Vagina (tissue), 2 donors: ENCODE measurements around the gene ELMO1. TPM values are rescaled to one million over a fixed set of nuclear protein-coding genes. Genes with fewer than 3 reads are reported as not detected.

Experiments
- DNase-seq, 2 donors: peaks; one replicate each; pipeline ENCODE4 v3.0.0-alpha.2; 2017; ENCODE audit errors: extremely low spot score in 2 of 2
- H3K27ac ChIP-seq: fragments of 200-600 bp; sonication (generic); one replicate; pipeline ENCODE4 v1.5.1; 2019
- H3K27me3 ChIP-seq: fragments of 200-600 bp; sonication (generic); one replicate; pipeline ENCODE4 v1.5.1; 2019
- H3K36me3 ChIP-seq, 2 donors: fragments of 200-600 bp; sonication (generic); one replicate each; pipeline ENCODE4 v1.5.1; 2017 to 2019
- H3K4me1 ChIP-seq: fragments of 200-600 bp; sonication (generic); one replicate; pipeline ENCODE4 v1.5.1; 2019
- H3K4me3 ChIP-seq, 2 donors: fragments of 200-600 bp; sonication (generic); 1 replicate in 1 of 2; 2 replicates in 1 of 2; pipeline ENCODE4 v1.5.1; 2016 to 2019
- H3K9me3 ChIP-seq: fragments of 200-600 bp; sonication (generic); one replicate; pipeline ENCODE4 v1.5.1; 2019
- CTCF ChIP-seq, 3 experiments: fragments of 450-650 bp in 2 of 3; fragments of 200-600 bp in 1 of 3; sonication (generic) in 1 of 3; IDR thresholded peaks; one replicate each; pipeline ENCODE4 v1.5.1; 2017 to 2019; ENCODE audit warnings: antibody characterized with exemption in 3 of 3, mild to moderate bottlenecking in 2 of 3, moderate library complexity in 2 of 3
- POLR2A ChIP-seq, 2 donors: fragments of 450-650 bp; IDR thresholded peaks; one replicate each; pipeline ENCODE4 v1.6.1; 2017; ENCODE audit warnings: antibody characterized with exemption in 2 of 2, mild to moderate bottlenecking in 2 of 2, moderate library complexity in 2 of 2
- POLR2AphosphoS5 ChIP-seq, 2 donors: sonication (generic); formaldehyde crosslinking; IDR thresholded peaks; one replicate each; pipeline ENCODE4 v1.9.0; 2017; ENCODE audit warnings: antibody characterized with exemption in 2 of 2, mild to moderate bottlenecking in 2 of 2, low read depth in 1 of 2; ENCODE audit not compliant: insufficient read depth in 1 of 2
- intact Hi-C: fragments of 100-400 bp; cut with DNase I; formaldehyde crosslinking; loops from one replicate; pipeline ENCODE4 v1.15.1; 2023
- total RNA-seq: library from RNA; depleted of rRNA; stranded (reverse); fragments of >200 nt; gene quantifications from one replicate; pipeline ENCODE4 v1.2.3, GENCODE V29; 2016

ELMO1 gene
- total RNA-seq, 1 donor from 2014 or later: 74.4 TPM

GRCh38 chr7:36931892-36932291 lies 516.8 kb downstream of the ELMO1 start:
- no peak for DNase-seq

GRCh38 chr7:36929791-36930190 lies 518.9 kb downstream of the ELMO1 start:
- Histone ChIP-seq H3K9me3 (no peaks in the 10 kb centered on the region), H3K27ac (no peak overlapping the region), H3K27me3 (no peaks in the 10 kb centered on the region), H3K36me3 (no peaks in the 10 kb centered on the region), H3K4me3 (no peak overlapping the region), H3K4me1 (no peaks in the 10 kb centered on the region)
- intact Hi-C loops: no loop called here
- TF ChIP-seq POLR2AphosphoS5 (IDR thresholded peaks at IDR 0.05; ENCODE audit: insufficient read depth in 1 of 2, low read depth in 1 of 2) (no peak), POLR2A (IDR thresholded peaks at IDR 0.05) (no peak), CTCF (IDR thresholded peaks at IDR 0.05) (no peak)
- DNase-seq: no peak

More at GRCh38 chr7:36931892-36932291, 516.8 kb downstream of the ELMO1 start:
- intact Hi-C loops: no loop called here
- no peaks in the 10 kb centered on the region for H3K27me3 ChIP-seq
- H3K9me3 ChIP-seq: no peaks in the 10 kb centered on the region
- no peak for TF ChIP-seq POLR2A (IDR thresholded peaks at IDR 0.05)
- TF ChIP-seq POLR2AphosphoS5 (IDR thresholded peaks at IDR 0.05; ENCODE audit: insufficient read depth in 1 of 2, low read depth in 1 of 2): no peak
- TF ChIP-seq CTCF (IDR thresholded peaks at IDR 0.05): no peak
- H3K36me3 ChIP-seq: no peaks in the 10 kb centered on the region
- no peaks in the 10 kb centered on the region for H3K4me1 ChIP-seq
- no peak overlapping the region for H3K4me3 ChIP-seq
- H3K27ac ChIP-seq: no peak overlapping the region

- Histone ChIP-seq H3K4me1 (no peaks in the 10 kb centered on the region), H3K9me3 (no peaks in the 10 kb centered on the region), H3K27ac (no peak overlapping the region), H3K27me3 (no peaks in the 10 kb centered on the region), H3K36me3 (no peaks in the 10 kb centered on the region), H3K4me3 (no peak overlapping the region)
- no peak for DNase-seq
- TF ChIP-seq POLR2AphosphoS5 (IDR thresholded peaks at IDR 0.05; ENCODE audit: insufficient read depth in 1 of 2, low read depth in 1 of 2) (no peak), CTCF (IDR thresholded peaks at IDR 0.05) (no peak), POLR2A (IDR thresholded peaks at IDR 0.05) (no peak)
- intact Hi-C loops: no loop called here
Measured at GRCh38 chr7:36928718-36929117, 519.9 kb downstream of the ELMO1 start.

- H3K9me3 ChIP-seq: no peaks in the 10 kb centered on the region
- no peak for TF ChIP-seq POLR2A (IDR thresholded peaks at IDR 0.05)
- TF ChIP-seq POLR2AphosphoS5 (IDR thresholded peaks at IDR 0.05; ENCODE audit: insufficient read depth in 1 of 2, low read depth in 1 of 2): no peak
- no peak for DNase-seq
- no peaks in the 10 kb centered on the region for H3K4me1 ChIP-seq
- intact Hi-C loops: no loop called here
- H3K27ac ChIP-seq: no peak overlapping the region
- H3K27me3 ChIP-seq: no peaks in the 10 kb centered on the region
- H3K4me3 ChIP-seq: no peak overlapping the region
- H3K36me3 ChIP-seq: no peaks in the 10 kb centered on the region
Measured at GRCh38 chr7:36928311-36928710, 520.4 kb downstream of the ELMO1 start.

GRCh38 chr7:36925691-36926090 lies 523.0 kb downstream of the ELMO1 start:
- Histone ChIP-seq H3K27ac (no peak overlapping the region), H3K9me3 (no peaks in the 10 kb centered on the region)

More at GRCh38 chr7:36925691-36926090, 523.0 kb downstream of the ELMO1 start:
- Histone ChIP-seq H3K27me3 (no peaks in the 10 kb centered on the region), H3K4me3 (no peak overlapping the region), H3K36me3 (no peaks in the 10 kb centered on the region), H3K4me1 (no peaks in the 10 kb centered on the region)
- DNase-seq: no peak
- no peak for TF ChIP-seq CTCF (IDR thresholded peaks at IDR 0.05)
- no peak for TF ChIP-seq POLR2AphosphoS5 (IDR thresholded peaks at IDR 0.05; ENCODE audit: insufficient read depth in 1 of 2, low read depth in 1 of 2)
- no peak for TF ChIP-seq POLR2A (IDR thresholded peaks at IDR 0.05)
- intact Hi-C loops: no loop called here
